Activated CD4-positive, alpha-beta T cell treated with anti-CD3 and anti-CD28 coated beads for 4 hours (primary cell): Measurements from ENCODE around the gene FARS2.
A peak's percentile ranks its signal among the peaks of the same experiment; 100 is the strongest.

Experiments
- DNase-seq, 2 donors: peaks; one replicate each; pipeline ENCODE4 v3.0.0-alpha.2; 2020

The FARS2 gene

GRCh38 chr6:5595184-5595583 is 333.9 kb downstream of the FARS2 start:
- DNase-seq: no peak

DNA sequence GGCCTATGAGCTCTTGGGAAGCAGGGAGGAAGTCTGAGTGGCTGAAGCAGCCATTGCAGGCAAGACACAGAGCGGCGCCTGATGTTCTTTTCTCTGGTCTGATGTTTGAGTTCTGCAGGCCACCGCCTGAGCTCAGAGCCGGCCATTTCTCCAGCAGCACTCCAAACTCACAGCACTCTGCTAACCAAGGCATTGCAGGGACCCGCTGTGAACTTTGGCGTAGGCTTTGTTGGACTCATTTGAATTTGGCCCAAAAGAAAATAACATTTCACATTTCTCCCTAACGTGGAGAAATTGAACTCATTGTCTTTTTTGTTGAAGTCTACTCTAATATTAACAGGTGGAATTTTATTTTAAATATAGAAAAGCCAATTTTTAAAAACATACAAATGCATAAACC is 336.1 kb downstream of the FARS2 start:
- DNase-seq: no peak

DNA sequence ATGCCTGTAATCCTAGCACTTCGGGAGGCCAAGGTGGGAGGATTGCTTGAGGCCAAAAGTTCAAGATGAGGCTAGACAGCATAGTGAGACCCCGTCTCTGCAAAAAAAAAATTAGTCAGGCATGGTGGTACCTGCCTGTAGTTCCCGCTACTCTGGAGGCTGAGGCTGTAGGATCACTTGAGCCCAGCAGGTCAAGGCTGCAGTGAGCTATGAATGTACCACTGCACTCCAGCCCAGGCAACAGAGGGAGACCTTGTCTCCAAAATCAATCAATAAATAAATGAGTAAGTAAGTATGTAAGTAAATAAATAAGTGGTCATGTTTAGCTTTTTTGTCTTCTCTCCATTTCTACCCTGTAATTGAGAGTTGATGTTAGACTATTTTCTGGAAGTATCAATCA is 336.8 kb downstream of the FARS2 start:
- no peak for DNase-seq

- DNase-seq: no peak
These were observed 337.8 kb downstream of the FARS2 start for GRCh38 chr6:5599127-5599526.

- no peak for DNase-seq
These were observed 344.6 kb downstream of the FARS2 start for GRCh38 chr6:5605937-5606336.

DNA sequence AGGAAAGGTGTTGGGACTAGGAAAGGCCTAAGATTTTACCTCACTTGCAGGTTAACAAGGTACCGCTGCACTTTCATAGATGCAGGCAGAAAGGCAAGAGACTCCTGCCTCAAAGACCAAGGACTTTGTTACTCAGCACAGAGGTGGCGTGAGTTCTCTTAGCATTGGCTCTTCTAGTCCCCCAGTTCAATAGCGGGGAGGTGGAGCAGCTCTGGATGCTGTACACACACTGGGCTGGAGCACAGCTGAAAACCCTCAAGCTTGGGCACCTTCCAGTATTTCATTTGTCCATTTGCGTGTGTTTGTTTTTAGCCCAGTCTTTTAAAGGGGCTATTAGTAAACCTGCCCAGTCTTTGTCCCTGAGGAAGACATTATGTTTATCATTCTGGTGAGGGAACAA is 345.2 kb downstream of the FARS2 start:
- DNase-seq: no peak

GRCh38 chr6:5610640-5611039 is 349.3 kb downstream of the FARS2 start:
- DNase-seq: no peak

- no peak for DNase-seq
These were observed 355.9 kb downstream of the FARS2 start for GRCh38 chr6:5617179-5617578.

GRCh38 chr6:5619249-5619648 is 357.9 kb downstream of the FARS2 start:
- DNase-seq: peak; percentile 24 to 31

- no peak for DNase-seq
These were observed 361.1 kb downstream of the FARS2 start for GRCh38 chr6:5622276-5623005.

DNA sequence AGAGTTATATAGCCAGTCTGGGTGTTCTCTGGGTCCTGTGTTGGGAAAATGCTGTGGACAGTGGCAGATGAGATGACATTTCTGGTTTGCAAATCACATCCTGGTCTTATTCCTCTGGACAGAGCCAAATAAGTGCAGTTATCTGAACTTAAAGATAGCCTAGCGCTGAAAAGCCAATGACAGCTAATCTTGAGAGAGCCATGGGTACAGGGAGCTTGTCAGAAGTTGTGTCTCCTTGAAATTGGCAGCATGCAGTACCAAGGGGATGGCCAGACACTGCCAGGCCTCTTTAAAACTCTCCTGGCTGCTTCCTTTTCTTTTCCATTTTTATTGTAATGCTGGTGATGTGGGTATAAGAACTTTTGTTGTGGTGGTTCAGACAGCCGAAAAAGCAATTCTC is 362.5 kb downstream of the FARS2 start:
- DNase-seq: no peak

GRCh38 chr6:5624256-5624655 is 362.9 kb downstream of the FARS2 start:
- no peak for DNase-seq

DNA sequence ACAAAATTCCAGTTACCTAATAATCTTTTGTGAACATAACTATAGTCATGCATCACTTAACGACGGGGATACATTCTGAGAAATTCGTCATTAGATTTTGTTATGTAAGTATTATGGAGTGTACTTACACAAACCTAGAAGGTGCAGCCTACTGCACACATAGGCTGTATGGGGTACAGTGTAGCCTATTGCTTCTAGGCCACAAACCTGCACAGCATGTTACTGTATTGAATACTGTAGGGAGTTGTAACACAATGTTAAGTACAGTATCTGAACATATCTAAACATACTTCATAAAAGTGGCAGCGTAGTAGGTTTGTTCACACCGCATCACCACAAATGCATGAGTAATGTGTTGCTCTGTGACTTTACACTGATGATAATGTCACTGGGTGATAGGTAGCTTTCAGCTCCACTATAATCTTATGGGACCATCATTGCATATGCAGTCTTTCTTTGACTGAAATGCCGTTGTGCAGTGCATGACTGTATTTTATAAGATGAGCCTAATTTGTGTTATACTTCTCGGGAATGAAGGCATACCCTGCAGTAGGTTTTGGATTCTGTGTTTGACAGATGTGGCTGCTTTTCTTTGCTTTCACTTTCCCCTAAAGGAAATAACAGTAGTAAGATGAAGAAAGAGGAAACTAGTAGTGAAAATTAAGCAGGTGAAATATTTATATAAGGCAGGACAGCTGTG is 365.6 kb downstream of the FARS2 start:
- no peak for DNase-seq

DNA sequence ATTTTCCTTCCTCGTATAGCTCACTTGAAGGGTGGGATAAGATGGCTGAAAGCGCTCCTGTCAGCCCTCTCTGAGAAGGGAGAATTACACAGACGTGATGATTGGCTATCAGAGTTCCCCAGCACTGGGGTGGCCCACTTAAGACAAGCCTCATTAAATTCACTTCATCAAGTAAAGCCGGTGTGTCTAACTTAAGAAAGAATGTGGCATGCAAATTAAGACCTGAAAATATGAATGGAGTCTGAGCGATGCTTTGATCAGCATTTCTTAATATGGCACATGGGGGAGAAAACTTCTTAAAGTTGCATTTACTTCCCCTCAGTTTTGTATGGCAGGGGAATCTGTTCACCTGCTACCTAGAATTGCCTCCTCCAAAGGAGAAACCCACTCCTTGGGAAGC is 369.3 kb downstream of the FARS2 start:
- DNase-seq: no peak

DNA sequence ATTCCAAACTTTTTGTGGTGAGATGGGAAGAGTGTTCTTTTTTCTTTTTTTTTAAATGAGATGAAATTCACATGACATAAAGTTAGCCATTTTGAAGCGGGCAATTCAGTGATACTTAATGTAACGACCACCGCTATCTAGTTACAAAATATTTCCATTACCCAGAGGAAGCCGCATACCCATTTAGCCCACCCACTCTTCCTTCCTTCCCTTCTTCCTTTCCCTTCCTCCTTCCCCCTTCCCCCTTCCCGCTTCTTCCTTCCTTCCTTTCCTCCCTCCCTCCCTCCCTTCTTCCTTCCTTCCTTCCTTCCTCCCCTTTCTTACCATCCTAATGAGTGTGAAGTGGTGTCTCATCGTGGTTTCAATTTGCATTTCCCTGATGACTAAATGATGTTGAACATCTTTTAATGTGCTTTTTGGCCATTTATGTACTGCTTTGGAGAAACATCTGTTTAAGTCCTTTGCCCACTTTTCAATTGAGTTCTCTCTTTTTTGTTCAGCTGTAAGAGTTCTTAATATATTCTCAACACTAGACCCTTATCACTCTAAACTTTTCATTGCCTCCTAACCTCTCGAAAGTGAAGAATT is 371.1 kb downstream of the FARS2 start:
- no peak for DNase-seq

- no peak for DNase-seq
These were observed 373.2 kb downstream of the FARS2 start for GRCh38 chr6:5634525-5634924.

GRCh38 chr6:5636210-5637030 is 375.1 kb downstream of the FARS2 start:
- no peak for DNase-seq

DNA sequence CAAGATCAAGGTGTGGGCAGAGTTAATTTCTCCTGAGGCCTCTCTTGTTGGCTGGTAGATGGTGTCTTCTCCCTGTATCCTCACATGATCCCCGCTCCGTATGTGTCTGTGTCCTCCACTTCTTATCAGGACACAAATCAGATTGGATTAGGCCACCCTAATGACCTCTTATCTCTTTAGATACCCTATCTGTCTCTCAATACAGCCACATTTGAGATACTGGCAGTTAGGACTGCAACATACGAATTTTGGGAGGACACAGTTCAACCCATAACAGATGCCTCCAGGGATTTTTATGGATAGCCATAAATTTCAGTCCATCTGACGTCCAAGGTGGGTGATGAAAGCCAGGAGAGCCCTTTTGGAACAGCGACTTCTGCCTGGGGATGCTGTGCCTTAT is 376.4 kb downstream of the FARS2 start:
- no peak for DNase-seq

DNA sequence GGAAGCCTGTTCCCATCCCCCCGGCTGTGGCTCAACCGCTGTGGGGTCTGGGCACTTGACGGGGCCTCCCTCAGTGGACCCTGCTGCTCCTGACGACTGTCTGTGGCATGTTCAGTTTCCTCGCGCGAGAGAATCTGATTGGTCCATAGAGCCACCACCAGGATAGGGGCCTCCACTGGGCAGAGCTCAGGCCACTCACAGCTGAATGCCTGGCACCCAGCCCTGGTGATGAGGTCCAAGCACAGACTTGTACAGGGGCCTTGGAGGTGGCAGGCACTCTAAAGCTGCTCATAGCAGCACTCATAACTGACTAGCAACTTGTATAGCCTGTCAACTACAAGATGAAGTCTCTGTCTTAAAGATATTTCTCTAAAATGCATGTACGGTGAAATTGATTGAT is 377.4 kb downstream of the FARS2 start:
- no peak for DNase-seq

GRCh38 chr6:5639193-5639592 is 377.9 kb downstream of the FARS2 start:
- no peak for DNase-seq

DNA sequence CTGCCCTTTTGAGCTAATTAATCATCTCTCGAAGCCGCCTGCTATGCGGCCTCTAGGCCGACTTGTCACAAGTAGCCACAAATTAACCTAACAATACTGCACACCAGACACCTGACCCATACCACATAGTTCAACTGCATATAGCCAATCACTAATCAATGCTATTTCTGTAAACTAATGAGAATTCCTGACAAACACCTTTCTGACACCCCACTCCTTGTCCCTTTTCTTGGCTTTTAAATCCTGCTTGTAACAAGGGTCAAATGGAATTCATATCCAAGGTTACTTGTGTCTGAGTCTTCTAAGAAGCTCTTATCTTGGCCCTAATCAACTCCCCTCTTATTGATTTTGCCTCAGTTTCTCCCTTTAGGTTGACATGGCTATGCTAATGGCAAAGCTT is 379.3 kb downstream of the FARS2 start:
- no peak for DNase-seq

DNA sequence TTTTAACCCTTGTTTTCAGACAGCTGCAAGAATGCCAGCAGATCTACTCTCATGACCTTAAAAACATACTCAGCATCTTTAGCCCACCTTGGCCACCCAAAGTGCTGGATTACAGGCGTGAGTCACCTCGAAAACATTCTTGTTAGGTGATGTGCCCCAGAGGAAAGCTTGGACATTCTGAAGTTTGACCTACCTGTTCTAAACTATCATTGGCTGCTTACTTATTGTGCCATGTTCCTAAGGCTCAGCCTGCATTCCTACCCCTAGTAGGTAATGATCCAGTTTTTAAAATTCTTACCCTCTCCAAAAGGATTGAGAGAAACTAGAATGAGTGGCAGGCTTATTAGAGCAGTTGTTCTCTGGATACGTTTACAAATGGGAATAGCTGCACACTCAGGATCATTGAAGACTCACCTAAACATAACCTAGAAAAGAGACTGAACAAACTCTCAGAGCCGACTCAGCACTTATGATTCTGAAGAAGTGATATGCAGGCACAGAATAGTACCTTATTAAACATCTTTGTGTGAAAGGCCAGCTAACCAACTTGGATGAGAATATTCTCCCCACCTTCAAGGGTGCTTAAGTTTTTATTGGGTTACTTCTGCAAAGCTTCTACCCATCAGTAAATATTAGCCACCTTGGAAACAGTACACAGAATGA is 383.3 kb downstream of the FARS2 start:
- DNase-seq: no peak
